ENCODE data around the gene PLVAP.

PLVAP gene

DNA sequence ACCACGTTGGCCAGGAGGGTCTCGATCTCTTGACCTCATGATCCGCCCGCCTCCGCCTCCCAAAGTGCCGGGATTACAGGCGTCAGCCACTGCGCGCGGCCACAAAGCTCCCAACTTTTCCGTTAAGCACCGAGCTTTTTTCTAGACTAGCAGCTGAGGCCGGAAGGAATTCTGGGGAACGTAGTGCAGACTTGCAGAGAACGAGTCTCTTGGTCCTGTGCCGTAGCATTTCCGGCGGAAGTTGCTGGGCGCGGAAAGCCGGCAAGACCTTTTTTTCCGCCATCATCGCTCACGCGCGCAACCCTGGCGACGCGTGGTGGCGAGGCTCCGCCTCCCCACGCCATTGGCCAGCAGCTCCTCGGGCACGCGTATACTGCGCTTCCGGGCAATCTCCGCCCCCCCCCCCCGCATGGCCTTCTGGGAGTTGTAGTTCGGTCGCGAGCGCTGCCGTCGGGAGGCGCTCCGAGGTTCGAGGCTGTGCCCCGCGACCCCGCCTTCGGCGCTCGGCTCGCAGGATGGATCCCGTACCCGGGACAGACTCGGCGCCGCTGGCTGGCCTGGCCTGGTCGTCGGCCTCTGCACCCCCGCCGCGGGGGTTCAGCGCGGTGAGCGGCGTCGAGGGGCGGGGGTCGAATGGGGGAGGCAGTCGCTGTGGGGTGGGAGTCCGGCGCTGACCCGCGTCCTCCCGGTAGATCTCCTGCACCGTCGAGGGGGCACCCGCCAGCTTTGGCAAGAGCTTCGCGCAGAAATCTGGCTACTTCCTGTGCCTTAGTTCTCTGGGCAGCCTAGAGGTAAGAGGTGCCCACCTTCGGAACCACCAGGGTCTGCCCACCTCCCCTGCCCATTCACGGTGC lies 42.7 kb upstream of the PLVAP start, which contains the start of gene MVB12A (continued):
- TF ChIP-seq PRDM1 (tag by site-specific recombination; IDR thresholded peaks at IDR 0.05) (no peak), ZNF629 (tag by site-specific recombination; IDR thresholded peaks at IDR 0.05) (peak; percentile 91), ZNF76 (tag by site-specific recombination; IDR thresholded peaks at IDR 0.05; ENCODE audit: borderline replicate concordance, low read depth) (peak; percentile 96), ZNF596 (tag by site-specific recombination; IDR thresholded peaks at IDR 0.05) (peak; percentile 44; the same call in 1 of the 2 replicates)
- TF ChIP-seq, protein P1, sequence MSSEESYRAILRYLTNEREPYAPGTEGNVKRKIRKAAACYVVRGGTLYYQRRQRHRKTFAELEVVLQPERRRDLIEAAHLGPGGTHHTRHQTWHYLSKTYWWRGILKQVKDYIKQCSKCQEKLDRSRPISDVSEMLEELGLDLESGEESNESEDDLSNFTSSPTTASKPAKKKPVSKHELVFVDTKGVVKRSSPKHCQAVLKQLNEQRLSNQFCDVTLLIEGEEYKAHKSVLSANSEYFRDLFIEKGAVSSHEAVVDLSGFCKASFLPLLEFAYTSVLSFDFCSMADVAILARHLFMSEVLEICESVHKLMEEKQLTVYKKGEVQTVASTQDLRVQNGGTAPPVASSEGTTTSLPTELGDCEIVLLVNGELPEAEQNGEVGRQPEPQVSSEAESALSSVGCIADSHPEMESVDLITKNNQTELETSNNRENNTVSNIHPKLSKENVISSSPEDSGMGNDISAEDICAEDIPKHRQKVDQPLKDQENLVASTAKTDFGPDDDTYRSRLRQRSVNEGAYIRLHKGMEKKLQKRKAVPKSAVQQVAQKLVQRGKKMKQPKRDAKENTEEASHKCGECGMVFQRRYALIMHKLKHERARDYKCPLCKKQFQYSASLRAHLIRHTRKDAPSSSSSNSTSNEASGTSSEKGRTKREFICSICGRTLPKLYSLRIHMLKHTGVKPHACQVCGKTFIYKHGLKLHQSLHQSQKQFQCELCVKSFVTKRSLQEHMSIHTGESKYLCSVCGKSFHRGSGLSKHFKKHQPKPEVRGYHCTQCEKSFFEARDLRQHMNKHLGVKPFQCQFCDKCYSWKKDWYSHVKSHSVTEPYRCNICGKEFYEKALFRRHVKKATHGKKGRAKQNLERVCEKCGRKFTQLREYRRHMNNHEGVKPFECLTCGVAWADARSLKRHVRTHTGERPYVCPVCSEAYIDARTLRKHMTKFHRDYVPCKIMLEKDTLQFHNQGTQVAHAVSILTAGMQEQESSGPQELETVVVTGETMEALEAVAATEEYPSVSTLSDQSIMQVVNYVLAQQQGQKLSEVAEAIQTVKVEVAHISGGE (tag by site-specific recombination; conservative IDR thresholded peaks at IDR 0.05; ENCODE audit: low read depth) = peak; percentile 98

DNA sequence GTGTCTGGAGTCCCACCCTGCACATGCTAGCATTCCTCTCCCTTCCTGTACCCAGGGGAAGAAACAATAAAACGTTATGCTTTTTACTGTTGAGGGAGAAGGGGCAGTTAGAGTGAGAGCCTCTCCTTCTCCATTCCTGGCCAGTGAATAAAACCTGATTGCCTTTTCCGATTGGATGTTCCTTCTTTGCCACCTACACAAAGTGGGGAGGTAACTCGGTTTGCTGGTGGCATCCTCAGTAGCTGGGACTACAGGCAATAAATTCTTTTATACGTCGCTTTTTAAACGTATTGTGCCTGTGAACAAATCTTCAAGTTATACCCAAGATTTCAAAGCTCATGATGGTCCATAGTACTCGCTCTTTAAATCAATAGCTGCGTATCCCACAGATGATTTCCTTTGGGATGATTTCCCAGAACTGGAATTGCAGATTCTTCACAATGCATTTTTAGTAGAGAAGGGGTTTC lies 42.0 kb upstream of the PLVAP start:
- no peaks in the 10 kb centered on the region for H3K9me3 ChIP-seq (ENCODE audit: control insufficient read depth, insufficient read depth, low read depth, low read length)
- H3K36me3 ChIP-seq (ENCODE audit: control insufficient read depth in 2 of 2, insufficient read depth in 1 of 2, low read length in 2 of 2) = peaks cover 4 to 6% of the 10 kb centered on the region in 2 experiments; a peak in 2 of 3 replicates
- CTCF ChIA-PET = interaction anchor here (0.6 to 1.2 kb wide), 6 partner anchors 18 to 909 kb away, joined by 3 to 7 read pairs (median 4); no protein-coding TSS in a partner anchor
- H3K27ac ChIP-seq (ENCODE audit: extremely low read depth, low read depth, low read length) = peak overlapping the region; percentile 37
- peak overlapping the region; percentile 48 for H3K4me3 ChIP-seq (ENCODE audit: low read depth, low read length)
- H3K4me1 ChIP-seq (ENCODE audit: control insufficient read depth, insufficient read depth, low read length) = no peaks in the 10 kb centered on the region; the same call in 1 of the 2 replicates
- POLR2A ChIA-PET = interaction anchor here (0.6 to 1.6 kb wide), 21 partner anchors 8 to 440 kb away, joined by 3 to 12 read pairs (median 5); partner anchors contain the start of genes BST2, PGLS, RPL18A and SLC27A1
- TF ChIP-seq ZFP41 (tag by site-specific recombination; IDR thresholded peaks at IDR 0.05; ENCODE audit: borderline replicate concordance) (no peak), TRIM28 (IDR thresholded peaks at IDR 0.05; ENCODE audit: borderline replicate concordance, low read length) (peak; percentile 76), KLF9 (tag by site-specific recombination; IDR thresholded peaks at IDR 0.05; ENCODE audit: low read depth) (peak; percentile 18; the same call in 1 of the 2 replicates), ZSCAN23 (tag by site-specific recombination; IDR thresholded peaks at IDR 0.05) (0 out of 2 replicates have a peak, but pooled peaks have one; percentile 42), EGR2 (tag by site-specific recombination; IDR thresholded peaks at IDR 0.05; ENCODE audit: low read depth) (0 out of 2 replicates have a peak, but pooled peaks have one; percentile 28), ZNF561 (tag by site-specific recombination; IDR thresholded peaks at IDR 0.05; ENCODE audit: borderline replicate concordance) (peak; percentile 92; the same call in 1 of the 2 replicates), ZNF501 (tag by site-specific recombination; IDR thresholded peaks at IDR 0.05) (peak; percentile 21; the same call in 1 of the 2 replicates), WT1 (tag by site-specific recombination; IDR thresholded peaks at IDR 0.05) (0 out of 2 replicates have a peak, but pooled peaks have one; percentile 32), KLF1 (tag by site-specific recombination; IDR thresholded peaks at IDR 0.05) (0 out of 2 replicates have a peak, but pooled peaks have one; percentile 33), ZNF664 (tag by site-specific recombination; IDR thresholded peaks at IDR 0.05) (0 out of 2 replicates have a peak, but pooled peaks have one; percentile 30), ZSCAN16 (tag by site-specific recombination; IDR thresholded peaks at IDR 0.05) (0 out of 2 replicates have a peak, but pooled peaks have one; percentile 18), HOXA7 (CRISPR knock-in tag; IDR thresholded peaks at IDR 0.05; ENCODE audit: borderline replicate concordance) (no peak)
- TF ChIP-seq, protein P2, sequence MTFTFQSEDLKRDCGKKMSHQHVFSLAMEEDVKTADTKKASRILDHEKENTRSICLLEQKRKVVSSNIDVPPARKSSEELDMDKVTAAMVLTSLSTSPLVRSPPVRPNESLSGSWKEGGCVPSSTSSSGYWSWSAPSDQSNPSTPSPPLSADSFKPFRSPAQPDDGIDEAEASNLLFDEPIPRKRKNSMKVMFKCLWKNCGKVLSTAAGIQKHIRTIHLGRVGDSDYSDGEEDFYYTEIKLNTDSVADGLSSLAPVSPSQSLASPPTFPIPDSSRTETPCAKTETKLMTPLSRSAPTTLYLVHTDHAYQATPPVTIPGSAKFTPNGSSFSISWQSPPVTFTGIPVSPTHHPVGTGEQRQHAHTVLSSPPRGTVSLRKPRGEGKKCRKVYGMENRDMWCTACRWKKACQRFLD (tag by site-specific recombination; IDR thresholded peaks at IDR 0.05) = no peak
- TF ChIP-seq, protein P3, sequence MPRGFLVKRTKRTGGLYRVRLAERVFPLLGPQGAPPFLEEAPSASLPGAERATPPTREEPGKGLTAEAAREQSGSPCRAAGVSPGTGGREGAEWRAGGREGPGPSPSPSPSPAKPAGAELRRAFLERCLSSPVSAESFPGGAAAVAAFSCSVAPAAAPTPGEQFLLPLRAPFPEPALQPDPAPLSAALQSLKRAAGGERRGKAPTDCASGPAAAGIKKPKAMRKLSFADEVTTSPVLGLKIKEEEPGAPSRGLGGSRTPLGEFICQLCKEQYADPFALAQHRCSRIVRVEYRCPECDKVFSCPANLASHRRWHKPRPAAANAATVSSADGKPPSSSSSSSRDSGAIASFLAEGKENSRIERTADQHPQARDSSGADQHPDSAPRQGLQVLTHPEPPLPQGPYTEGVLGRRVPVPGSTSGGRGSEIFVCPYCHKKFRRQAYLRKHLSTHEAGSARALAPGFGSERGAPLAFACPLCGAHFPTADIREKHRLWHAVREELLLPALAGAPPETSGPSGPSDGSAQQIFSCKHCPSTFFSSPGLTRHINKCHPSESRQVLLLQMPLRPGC (tag by site-specific recombination; IDR thresholded peaks at IDR 0.05) = no peak
- TF ChIP-seq, protein P4, sequence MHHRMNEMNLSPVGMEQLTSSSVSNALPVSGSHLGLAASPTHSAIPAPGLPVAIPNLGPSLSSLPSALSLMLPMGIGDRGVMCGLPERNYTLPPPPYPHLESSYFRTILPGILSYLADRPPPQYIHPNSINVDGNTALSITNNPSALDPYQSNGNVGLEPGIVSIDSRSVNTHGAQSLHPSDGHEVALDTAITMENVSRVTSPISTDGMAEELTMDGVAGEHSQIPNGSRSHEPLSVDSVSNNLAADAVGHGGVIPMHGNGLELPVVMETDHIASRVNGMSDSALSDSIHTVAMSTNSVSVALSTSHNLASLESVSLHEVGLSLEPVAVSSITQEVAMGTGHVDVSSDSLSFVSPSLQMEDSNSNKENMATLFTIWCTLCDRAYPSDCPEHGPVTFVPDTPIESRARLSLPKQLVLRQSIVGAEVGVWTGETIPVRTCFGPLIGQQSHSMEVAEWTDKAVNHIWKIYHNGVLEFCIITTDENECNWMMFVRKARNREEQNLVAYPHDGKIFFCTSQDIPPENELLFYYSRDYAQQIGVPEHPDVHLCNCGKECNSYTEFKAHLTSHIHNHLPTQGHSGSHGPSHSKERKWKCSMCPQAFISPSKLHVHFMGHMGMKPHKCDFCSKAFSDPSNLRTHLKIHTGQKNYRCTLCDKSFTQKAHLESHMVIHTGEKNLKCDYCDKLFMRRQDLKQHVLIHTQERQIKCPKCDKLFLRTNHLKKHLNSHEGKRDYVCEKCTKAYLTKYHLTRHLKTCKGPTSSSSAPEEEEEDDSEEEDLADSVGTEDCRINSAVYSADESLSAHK (tag by site-specific recombination; IDR thresholded peaks at IDR 0.05) = 0 out of 2 replicates have a peak, but pooled peaks have one; percentile 10
- TF ChIP-seq, protein P5, sequence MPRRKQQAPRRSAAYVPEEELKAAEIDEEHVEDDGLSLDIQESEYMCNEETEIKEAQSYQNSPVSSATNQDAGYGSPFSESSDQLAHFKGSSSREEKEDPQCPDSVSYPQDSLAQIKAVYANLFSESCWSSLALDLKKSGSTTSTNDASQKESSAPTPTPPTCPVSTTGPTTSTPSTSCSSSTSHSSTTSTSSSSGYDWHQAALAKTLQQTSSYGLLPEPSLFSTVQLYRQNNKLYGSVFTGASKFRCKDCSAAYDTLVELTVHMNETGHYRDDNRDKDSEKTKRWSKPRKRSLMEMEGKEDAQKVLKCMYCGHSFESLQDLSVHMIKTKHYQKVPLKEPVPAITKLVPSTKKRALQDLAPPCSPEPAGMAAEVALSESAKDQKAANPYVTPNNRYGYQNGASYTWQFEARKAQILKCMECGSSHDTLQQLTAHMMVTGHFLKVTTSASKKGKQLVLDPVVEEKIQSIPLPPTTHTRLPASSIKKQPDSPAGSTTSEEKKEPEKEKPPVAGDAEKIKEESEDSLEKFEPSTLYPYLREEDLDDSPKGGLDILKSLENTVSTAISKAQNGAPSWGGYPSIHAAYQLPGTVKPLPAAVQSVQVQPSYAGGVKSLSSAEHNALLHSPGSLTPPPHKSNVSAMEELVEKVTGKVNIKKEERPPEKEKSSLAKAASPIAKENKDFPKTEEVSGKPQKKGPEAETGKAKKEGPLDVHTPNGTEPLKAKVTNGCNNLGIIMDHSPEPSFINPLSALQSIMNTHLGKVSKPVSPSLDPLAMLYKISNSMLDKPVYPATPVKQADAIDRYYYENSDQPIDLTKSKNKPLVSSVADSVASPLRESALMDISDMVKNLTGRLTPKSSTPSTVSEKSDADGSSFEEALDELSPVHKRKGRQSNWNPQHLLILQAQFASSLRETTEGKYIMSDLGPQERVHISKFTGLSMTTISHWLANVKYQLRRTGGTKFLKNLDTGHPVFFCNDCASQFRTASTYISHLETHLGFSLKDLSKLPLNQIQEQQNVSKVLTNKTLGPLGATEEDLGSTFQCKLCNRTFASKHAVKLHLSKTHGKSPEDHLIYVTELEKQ (tag by site-specific recombination; IDR thresholded peaks at IDR 0.05; ENCODE audit: borderline replicate concordance) = 0 out of 2 replicates have a peak, but pooled peaks have one; percentile 49

All from HEK293 (cell line).